Fibroblast of lung (primary cell): ENCODE results near the gene OLIG1. TPM values are rescaled to one million over a fixed set of nuclear protein-coding genes. Genes with fewer than 3 reads are reported as not detected.

ENCODE experiments used
- DNase-seq, 2 donors: peaks; one replicate each; pipeline versions ENCODE4 v3.0.0 to v3.0.0-alpha.2; 2010; ENCODE audit warnings: low read depth in 2 of 2
- H2AFZ ChIP-seq: 2 replicates; pipeline ENCODE4 v1.5.1; 2012; ENCODE audit warnings: low read length, control low read depth, inconsistent platforms
- H3K27ac ChIP-seq: 2 replicates; pipeline ENCODE4 v1.5.1; 2011; ENCODE audit warnings: low read length, control low read depth; ENCODE audit not compliant: insufficient read depth
- H3K27me3 ChIP-seq: 2 replicates; pipeline ENCODE4 v1.5.1; 2011; ENCODE audit warnings: mild to moderate bottlenecking, low read length; ENCODE audit not compliant: control insufficient read depth, insufficient read depth
- H3K36me3 ChIP-seq: 2 replicates; pipeline ENCODE4 v1.5.1; 2011; ENCODE audit warnings: low read length; ENCODE audit not compliant: control insufficient read depth, insufficient read depth
- H3K4me1 ChIP-seq: 2 replicates; pipeline ENCODE4 v1.5.1; 2011; ENCODE audit warnings: low read length; ENCODE audit not compliant: control insufficient read depth, insufficient read depth; ENCODE audit errors: extremely low read depth
- H3K4me2 ChIP-seq: 2 replicates; pipeline ENCODE4 v1.5.1; 2011; ENCODE audit warnings: low read length, control low read depth; ENCODE audit not compliant: insufficient read depth; ENCODE audit errors: extremely low read depth
- H3K4me3 ChIP-seq, 4 experiments: fragments of 200-600 bp in 1 of 4; sonication (generic) in 1 of 4; replicated peaks in 1 of 4; 2 replicates each; pipeline ENCODE4 v1.5.1; 2011 to 2016; ENCODE audit warnings: low read length in 4 of 4, low read depth in 3 of 4, mild to moderate bottlenecking in 3 of 4, control low read depth in 2 of 4, inconsistent platforms in 1 of 4, mixed read lengths in 1 of 4; ENCODE audit not compliant: insufficient read depth in 1 of 4; ENCODE audit errors: control extremely low read depth in 1 of 4
- H3K79me2 ChIP-seq: 2 replicates; pipeline ENCODE4 v1.5.1; 2012; ENCODE audit warnings: mild to moderate bottlenecking, low read length, inconsistent platforms; ENCODE audit not compliant: control insufficient read depth, insufficient read depth
- H3K9ac ChIP-seq: 2 replicates; pipeline ENCODE4 v1.5.1; 2011; ENCODE audit warnings: mild to moderate bottlenecking, low read length, control low read depth; ENCODE audit not compliant: insufficient read depth
- H3K9me3 ChIP-seq: 2 replicates; pipeline ENCODE4 v1.5.1; 2012; ENCODE audit warnings: low read depth, low read length; ENCODE audit not compliant: control insufficient read depth, insufficient read depth
- H4K20me1 ChIP-seq: 2 replicates; pipeline ENCODE4 v1.5.1; 2011; ENCODE audit warnings: low read length; ENCODE audit not compliant: control insufficient read depth, insufficient read depth; ENCODE audit errors: extremely low read depth
- CTCF ChIP-seq, 2 donors: IDR thresholded peaks in 1 of 2; conservative IDR thresholded peaks in 1 of 2; 1 replicate in 1 of 2; 2 replicates in 1 of 2; pipeline ENCODE4 v1.5.1; 2011 to 2012; ENCODE audit warnings: low read length in 2 of 2, control low read depth in 1 of 2, inconsistent platforms in 1 of 2, low read depth in 1 of 2, mild to moderate bottlenecking in 1 of 2
- EZH2 ChIP-seq: IDR thresholded peaks from 2 replicates; pipeline ENCODE4 v1.5.1; 2012; ENCODE audit warnings: low read length, control low read depth, mild to moderate bottlenecking; ENCODE audit errors: missing control alignments
- polyA plus RNA-seq, 2 donors: library from polyadenylated mRNA; depleted of rRNA in 1 of 2; stranded (reverse) in 1 of 2; unstranded in 1 of 2; fragments of >200 nt; gene quantifications; 2 replicates each; pipeline ENCODE4 v1.2.1, GENCODE V29; 2011 to 2012; ENCODE audit warnings: missing spikeins in 1 of 2
- total RNA-seq: library from RNA; depleted of rRNA; stranded (reverse); fragments of >200 nt; gene quantifications from 2 replicates; pipeline ENCODE4 v1.2.1, GENCODE V29; 2014

OLIG1 gene
- total and polyA plus RNA-seq, 2 donors (not counting 1 experiment from before 2014, with no cell fraction given), result not detected

- no peaks in the 10 kb centered on the region for H3K4me1 ChIP-seq
- no peak overlapping the region for H3K4me2 ChIP-seq
- no peak overlapping the region for H3K27ac ChIP-seq
- TF ChIP-seq CTCF (conservative IDR thresholded peaks at IDR 0.05 in 1 of 2, IDR thresholded peaks at IDR 0.05 in 1 of 2; ENCODE audit: low read depth in 1 of 2, low read length in 2 of 2) (no peak), EZH2 (no peak)
- no peak overlapping the region for H2AFZ ChIP-seq
- peaks cover 7% of the 10 kb centered on the region for H3K27me3 ChIP-seq
- H3K79me2 ChIP-seq, result no peaks in the 10 kb centered on the region
- H3K9ac ChIP-seq, result no peak overlapping the region
- DNase-seq, result no peak
- no peaks in the 10 kb centered on the region for H4K20me1 ChIP-seq
- H3K4me3 ChIP-seq, result no peak overlapping the region
- no peaks in the 10 kb centered on the region for H3K36me3 ChIP-seq
- H3K9me3 ChIP-seq, result no peaks in the 10 kb centered on the region
These were observed 10.8 kb downstream of the OLIG1 start for GRCh38 chr21:33080776-33081175.

GRCh38 chr21:33088384-33088783 lies 18.4 kb downstream of the OLIG1 start:
- no peak overlapping the region for H3K9ac ChIP-seq
- no peaks in the 10 kb centered on the region for H4K20me1 ChIP-seq
- peaks cover 5% of the 10 kb centered on the region for H3K27me3 ChIP-seq
- H3K4me2 ChIP-seq, result no peak overlapping the region
- H3K27ac ChIP-seq, result no peak overlapping the region
- H3K9me3 ChIP-seq, result no peaks in the 10 kb centered on the region
- H3K36me3 ChIP-seq, result no peaks in the 10 kb centered on the region
- no peak for DNase-seq
- no peaks in the 10 kb centered on the region for H3K79me2 ChIP-seq
- TF ChIP-seq EZH2, result no peak
- TF ChIP-seq CTCF (conservative IDR thresholded peaks at IDR 0.05 in 1 of 2, IDR thresholded peaks at IDR 0.05 in 1 of 2; ENCODE audit: low read depth in 1 of 2, low read length in 2 of 2), result no peak
- no peak overlapping the region for H2AFZ ChIP-seq
- no peak overlapping the region for H3K4me3 ChIP-seq
- H3K4me1 ChIP-seq, result no peaks in the 10 kb centered on the region

- no peak overlapping the region for H2AFZ ChIP-seq
- H3K9me3 ChIP-seq, result no peaks in the 10 kb centered on the region
- no peak overlapping the region for H3K27ac ChIP-seq
- H4K20me1 ChIP-seq, result no peaks in the 10 kb centered on the region
- H3K79me2 ChIP-seq, result no peaks in the 10 kb centered on the region
- no peak overlapping the region for H3K4me3 ChIP-seq
- no peaks in the 10 kb centered on the region for H3K36me3 ChIP-seq
- H3K27me3 ChIP-seq, result peaks cover 5% of the 10 kb centered on the region
- no peak overlapping the region for H3K9ac ChIP-seq
- DNase-seq, result no peak
- TF ChIP-seq EZH2 (no peak), CTCF (conservative IDR thresholded peaks at IDR 0.05 in 1 of 2, IDR thresholded peaks at IDR 0.05 in 1 of 2; ENCODE audit: low read depth in 1 of 2, low read length in 2 of 2) (no peak)
- H3K4me1 ChIP-seq, result no peaks in the 10 kb centered on the region
- H3K4me2 ChIP-seq, result no peak overlapping the region
These were observed 19.6 kb downstream of the OLIG1 start for GRCh38 chr21:33089395-33090119.
